GM19193 (cell line): ENCODE results near the gene MEFV.

Source experiments
- POLR2A ChIP-seq: IDR thresholded peaks from 4 replicates; pipeline ENCODE4 v1.6.1; 2011; ENCODE audit not compliant: insufficient read depth, insufficient read length; ENCODE audit errors: extremely low read depth

MEFV gene

GRCh38 chr16:3235856-3236669, 20.4 kb downstream of the MEFV start:
- TF ChIP-seq POLR2A, result no peak

- peak; percentile 87 for TF ChIP-seq POLR2A
These were observed 21.4 kb downstream of the MEFV start, which contains the start of gene ZNF200 for GRCh38 chr16:3234857-3235561. TSS of gene ZNF200 (minus strand) at chr16:3235158. CDS start at chr16:3233755, 1,403 bp downstream.

GRCh38 chr16:3234543-3234856, 21.9 kb downstream of the MEFV start:
- TF ChIP-seq POLR2A, result no peak

- TF ChIP-seq POLR2A, result no peak
These were observed 32.4 kb downstream of the MEFV start for GRCh38 chr16:3223913-3224515.

GRCh38 chr16:3220839-3221238, 35.6 kb downstream of the MEFV start:
- no peak for TF ChIP-seq POLR2A

GRCh38 chr16:3216263-3216640, 40.2 kb downstream of the MEFV start:
- no peak for TF ChIP-seq POLR2A

- TF ChIP-seq POLR2A, result no peak
These were observed 40.7 kb downstream of the MEFV start for GRCh38 chr16:3215601-3216262.

- TF ChIP-seq POLR2A, result no peak
These were observed 41.4 kb downstream of the MEFV start for GRCh38 chr16:3214904-3215600.

GRCh38 chr16:3212567-3212966, 43.9 kb downstream of the MEFV start:
- TF ChIP-seq POLR2A, result no peak

GRCh38 chr16:3212006-3212405, 44.4 kb downstream of the MEFV start:
- TF ChIP-seq POLR2A, result no peak

- no peak for TF ChIP-seq POLR2A
These were observed 49.1 kb downstream of the MEFV start for GRCh38 chr16:3207086-3207953.

- no peak for TF ChIP-seq POLR2A
These were observed 53.4 kb downstream of the MEFV start for GRCh38 chr16:3202903-3203539.

- no peak for TF ChIP-seq POLR2A
These were observed 57.9 kb downstream of the MEFV start for GRCh38 chr16:3198334-3199072.

- TF ChIP-seq POLR2A, result no peak
These were observed 60.5 kb downstream of the MEFV start for GRCh38 chr16:3195975-3196374.
